Measurements from ENCODE around the gene COL1A1.

COL1A1 gene

GRCh38 chr17:50201276-50201854, at the start of gene COL1A1:
Gene COL1A1 (minus strand): TSS chr17:50201631. CDS start chr17:50201513, 118 bp downstream.
- no peak for DNase-seq

DNA sequence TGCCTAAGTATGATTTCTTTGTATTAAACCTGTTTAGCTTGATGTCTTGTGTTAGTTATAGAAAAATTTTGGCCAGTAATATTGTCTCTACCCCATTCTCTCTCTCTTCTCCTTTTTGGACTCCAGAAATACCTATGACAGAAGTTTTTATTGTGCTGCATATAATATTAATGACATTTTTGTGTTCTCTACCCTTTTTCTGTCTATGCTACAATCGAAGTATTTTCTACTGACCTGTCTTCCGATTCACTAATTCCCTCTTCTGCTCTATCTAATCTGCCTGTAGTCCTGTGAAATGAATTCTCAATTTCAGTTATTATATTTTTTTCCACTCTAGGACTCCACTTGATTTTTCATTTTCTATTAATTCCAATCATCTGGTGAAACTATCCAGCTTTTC, 46.8 kb upstream of the COL1A1 start:
- DNase-seq: no peak

DNA sequence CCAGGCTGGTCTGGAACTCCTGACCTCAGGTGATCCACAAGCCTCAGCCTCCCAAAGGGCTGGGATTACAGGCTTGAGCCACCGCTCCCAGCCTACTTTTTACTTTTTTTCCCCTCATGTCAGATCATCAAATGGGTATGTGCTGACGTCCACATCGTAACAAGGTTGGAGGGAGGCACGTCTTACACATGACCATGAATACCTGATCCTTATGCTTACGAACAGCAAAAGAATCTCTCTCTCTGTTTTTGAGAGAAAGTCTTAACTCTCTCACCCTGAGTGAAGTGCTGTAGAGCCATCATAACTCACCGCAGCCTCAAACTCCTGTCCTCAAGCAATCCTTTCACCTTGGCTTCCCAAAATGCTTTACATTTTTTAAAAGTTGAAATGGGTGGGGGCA, 43.3 kb upstream of the COL1A1 start:
- no peak for DNase-seq

GRCh38 chr17:50241431-50241830, 40.0 kb upstream of the COL1A1 start:
- DNase-seq: no peak

- no peak for DNase-seq
Observed at GRCh38 chr17:50240851-50241250, 39.4 kb upstream of the COL1A1 start.

- no peak for DNase-seq
Observed at GRCh38 chr17:50239937-50240336, 38.5 kb upstream of the COL1A1 start.

DNA sequence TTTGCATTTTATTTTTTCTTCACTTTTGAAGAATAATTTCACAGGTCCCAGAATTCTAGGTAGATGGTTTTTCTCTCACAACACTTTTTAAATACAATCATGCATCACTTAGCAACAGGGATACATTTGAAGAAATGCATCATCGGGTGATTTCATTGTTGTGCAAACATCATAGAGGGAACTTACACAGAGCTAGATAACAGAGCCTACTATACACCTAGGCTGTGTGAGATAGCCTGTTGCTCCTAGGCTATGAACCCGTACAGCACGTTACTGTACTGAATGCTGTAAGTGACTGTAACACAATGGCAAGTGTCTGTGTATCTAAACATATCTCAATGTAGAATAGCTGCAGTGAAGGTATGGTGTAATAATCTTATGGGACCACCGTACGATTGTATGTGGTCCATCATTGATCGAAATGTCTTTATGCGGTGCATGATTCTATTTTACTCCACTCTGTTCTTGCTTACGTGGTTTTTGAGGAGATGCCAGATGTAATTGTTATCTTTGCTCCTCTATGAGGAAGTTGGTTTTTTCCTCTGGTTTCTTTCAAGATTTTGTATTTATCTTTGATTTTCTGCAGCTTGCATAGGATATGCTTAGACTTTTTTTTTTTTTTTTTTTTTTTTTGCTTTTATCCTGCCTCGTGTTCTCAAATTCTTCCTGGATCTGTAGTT, 37.3 kb upstream of the COL1A1 start:
- no peak for DNase-seq

GRCh38 chr17:50237901-50238300, 36.5 kb upstream of the COL1A1 start:
- DNase-seq: no peak

GRCh38 chr17:50234581-50234980, 33.1 kb upstream of the COL1A1 start:
- no peak for DNase-seq

DNA sequence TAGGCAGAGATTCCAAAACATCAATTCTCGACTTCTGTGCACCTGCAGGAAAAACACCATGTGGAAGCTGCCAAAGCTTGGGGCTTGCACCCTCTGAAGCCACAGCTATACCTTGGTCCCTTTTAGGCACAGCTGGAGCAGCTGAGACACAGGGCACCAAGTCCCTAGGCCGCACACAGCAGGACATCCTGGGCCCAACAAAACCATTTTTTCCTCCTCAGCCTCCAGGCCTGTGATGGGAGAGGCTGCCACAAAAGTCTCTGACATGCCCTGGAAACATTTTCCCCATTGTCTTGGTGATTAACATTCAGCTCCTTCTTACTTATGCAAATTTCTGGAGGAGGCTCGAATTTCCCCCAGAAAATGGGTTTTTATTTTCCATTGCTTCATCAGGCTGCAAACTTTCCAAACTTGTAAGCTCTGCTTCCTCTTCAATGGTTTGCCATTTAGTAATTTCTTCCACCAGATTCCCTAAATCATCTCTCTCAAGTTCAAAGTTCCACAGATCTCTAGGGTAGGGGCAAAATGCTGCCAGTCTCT, 24.3 kb upstream of the COL1A1 start:
- no peak for DNase-seq

DNA sequence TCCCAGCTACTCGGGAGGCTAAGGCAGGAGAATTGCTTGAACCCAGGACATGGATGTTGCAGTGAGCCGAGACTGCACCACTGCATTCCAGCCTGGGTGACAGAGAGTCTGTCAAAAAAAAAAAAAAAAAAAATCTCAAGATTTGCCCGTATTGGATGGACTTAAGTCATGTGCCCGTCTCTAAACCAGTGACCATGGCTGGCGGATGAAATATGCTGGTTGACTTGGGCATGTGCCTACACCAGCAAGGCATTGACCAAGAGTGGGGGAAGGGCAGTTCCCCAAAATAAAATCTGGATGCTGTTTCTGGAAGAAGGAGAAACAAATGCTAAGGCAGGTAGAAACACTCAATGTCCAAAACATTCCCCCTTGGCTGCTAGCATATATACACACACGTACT, 21.5 kb upstream of the COL1A1 start:
- no peak for DNase-seq

DNA sequence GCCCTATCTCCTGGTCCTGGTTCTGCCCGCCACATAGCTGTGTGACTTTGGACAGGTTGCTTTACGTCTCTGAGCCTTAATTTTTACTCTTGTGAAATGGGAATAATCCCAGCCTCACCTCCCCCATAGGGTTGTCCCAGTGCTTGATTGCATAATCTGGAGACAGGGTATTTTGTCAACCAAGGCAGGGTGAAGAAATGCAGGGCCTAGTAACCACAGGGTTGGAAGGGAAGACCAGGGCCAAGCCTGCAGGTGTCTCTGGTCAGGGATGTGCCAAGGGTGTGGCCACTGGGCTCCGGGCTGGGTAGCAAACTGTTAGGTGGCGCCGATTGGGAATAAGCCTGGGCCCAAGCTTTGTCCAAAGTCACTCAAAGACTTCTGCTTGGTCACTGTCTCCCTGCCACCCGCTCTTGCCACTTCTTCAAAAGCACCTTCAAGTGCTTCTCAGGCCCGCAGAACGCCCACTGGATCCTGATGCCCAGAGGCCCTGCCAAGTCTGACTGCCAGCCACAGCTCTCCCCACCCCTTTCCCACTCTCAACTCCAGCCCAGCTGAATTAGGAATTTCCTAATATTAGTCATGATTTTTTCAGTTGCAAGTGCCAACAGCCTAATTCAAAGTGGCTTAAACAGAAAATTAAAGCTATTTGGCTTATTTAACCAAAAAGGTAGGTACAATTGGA, 20.6 kb upstream of the COL1A1 start:
- DNase-seq: no peak

- DNase-seq: no peak
Observed at GRCh38 chr17:50221266-50221863, 19.9 kb upstream of the COL1A1 start.

DNA sequence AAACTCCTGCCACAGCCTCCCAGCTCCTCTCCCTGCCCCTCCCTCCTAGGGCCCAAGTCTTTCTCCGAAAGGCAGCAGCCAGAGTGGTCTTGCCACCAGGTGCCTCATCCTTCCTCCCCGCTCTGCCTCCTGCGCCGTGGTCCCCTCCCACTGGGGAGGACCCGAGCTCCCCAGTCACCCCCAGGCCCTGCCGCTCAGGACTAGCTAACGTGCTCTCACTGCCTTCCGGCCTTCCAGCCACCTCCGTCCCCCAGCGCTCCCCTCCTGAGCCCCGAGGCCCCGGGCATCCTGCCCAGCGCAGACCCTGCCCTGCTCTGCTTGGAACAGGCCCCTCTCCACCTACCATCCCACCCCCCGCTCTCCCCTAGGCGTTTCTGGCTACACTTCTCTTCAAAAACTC, 19.4 kb upstream of the COL1A1 start:
- DNase-seq: no peak

DNA sequence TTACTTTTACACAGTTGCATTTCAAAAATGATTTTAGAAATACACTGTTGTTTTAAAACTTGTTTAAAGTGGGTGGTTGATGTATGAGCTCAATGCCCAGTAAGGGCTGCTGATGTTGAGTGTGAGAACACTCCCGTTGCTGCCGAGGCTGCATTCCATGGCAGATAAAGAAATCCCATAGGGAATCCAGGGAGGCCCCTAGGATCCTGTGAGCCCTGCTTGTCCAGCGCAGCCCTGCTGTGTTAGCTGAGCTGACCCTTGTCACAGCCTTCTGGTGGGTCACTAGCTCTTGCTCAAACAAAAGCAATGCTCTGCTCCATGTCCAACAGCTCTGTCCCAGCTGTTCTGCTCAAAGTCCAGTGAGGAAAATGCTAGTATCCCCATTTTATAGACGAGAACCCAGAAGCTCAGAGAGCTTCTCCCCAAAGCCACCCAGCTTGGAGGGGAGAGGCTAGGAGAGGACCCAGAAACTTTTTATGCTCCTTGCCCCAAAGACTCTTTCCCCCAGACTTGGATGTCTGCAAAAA, 18.6 kb upstream of the COL1A1 start:
- DNase-seq: no peak

DNA sequence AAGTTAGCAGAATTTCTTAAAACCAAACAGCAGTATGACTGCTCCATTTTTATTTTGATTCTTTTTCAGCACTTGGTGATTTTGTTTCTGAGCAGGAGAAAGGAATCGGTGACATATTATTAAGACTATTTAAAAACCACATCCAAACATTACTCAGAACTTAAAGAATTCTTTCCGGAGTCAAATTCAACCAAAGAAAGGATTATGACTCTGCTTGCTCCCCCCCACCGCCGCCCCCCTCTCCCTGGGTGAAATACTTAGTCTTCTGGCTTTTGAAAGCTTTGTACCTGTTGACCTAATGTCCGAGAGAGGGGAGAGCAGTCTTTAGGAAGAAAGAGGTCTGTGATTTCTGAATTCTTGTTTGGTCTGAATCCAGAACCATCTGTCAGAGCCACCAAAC, 17.9 kb upstream of the COL1A1 start:
- no peak for DNase-seq

DNA sequence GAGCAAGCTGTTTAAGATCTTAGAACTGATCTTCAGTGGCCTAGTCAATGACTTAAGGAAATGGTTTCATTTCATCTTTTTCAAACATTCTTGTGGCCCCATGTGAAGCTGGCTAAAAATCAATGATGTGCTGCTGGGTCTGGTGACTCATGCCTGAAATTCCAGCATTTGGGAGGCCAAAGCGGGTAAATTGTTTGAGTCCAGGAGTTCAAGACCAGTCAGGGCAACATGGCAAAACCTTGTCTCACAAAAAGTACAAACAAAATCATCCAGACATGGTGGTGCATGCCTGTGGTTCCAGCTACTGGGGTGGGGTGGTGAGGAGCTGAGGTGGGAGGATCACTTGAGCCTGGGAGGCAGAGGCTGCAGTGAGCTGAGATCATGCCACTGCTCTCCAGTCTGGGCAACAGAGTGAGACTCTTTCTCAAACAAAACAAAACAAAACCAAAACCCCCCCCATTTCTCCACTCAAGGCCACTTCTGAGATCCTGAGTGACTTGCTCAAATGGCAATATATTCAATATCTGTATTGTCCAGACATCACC, 17.4 kb upstream of the COL1A1 start:
- DNase-seq: no peak

DNA sequence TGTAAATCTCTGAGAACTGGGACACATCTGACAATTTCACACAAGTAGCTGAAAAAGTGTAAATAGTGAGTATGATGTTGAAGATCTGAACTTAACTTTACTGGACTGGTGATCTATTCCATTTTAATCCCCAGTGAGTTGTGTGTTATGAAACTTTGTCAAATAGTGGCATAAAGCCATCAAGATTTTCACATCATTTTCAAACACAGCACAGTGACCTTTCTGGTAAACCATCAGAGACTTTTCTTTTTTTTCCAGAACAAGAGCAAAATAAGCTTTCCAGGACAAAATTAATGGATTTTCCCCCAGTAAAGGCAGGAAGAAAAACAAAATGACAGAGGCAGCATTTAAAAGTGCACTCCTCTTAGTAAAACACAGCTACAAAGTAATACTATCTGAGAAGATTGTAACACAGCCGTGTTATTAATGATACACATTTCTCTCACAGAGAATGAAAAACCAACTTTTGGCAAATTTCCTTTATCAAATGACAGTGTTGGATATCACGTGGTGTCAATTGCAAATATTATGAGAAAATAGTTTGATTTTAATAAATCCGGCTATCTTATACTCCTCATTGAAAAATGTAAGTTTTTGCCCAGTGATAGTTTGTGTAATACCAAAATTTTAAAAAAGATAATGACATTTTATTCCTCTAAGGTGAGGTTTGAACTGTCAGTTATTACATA, 16.8 kb upstream of the COL1A1 start:
- no peak for DNase-seq

DNA sequence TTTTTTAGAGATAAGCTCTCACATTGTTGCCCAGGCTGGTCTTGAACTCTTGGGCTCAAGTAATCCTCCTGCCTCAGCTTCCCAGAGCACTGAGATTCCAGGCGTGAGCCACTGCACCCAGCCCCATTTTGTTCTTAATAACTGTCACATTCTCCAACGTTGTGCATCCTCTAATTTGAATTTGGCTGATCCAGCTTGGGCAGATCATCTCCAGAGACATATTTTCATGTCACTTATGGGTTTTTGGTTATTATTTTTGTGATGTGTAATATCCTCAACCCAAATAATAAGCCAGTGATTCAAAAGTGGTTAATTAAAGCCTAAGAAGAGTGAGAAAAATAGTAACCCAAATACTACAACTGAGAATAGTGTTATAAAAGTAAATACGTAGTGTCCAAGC, 16.2 kb upstream of the COL1A1 start:
- DNase-seq: no peak

- no peak for DNase-seq
Observed at GRCh38 chr17:50214976-50215760, 13.7 kb upstream of the COL1A1 start.

Measured in NCI-H1930 (cell line).